Measurements from ENCODE around the gene WRAP73.

DNA sequence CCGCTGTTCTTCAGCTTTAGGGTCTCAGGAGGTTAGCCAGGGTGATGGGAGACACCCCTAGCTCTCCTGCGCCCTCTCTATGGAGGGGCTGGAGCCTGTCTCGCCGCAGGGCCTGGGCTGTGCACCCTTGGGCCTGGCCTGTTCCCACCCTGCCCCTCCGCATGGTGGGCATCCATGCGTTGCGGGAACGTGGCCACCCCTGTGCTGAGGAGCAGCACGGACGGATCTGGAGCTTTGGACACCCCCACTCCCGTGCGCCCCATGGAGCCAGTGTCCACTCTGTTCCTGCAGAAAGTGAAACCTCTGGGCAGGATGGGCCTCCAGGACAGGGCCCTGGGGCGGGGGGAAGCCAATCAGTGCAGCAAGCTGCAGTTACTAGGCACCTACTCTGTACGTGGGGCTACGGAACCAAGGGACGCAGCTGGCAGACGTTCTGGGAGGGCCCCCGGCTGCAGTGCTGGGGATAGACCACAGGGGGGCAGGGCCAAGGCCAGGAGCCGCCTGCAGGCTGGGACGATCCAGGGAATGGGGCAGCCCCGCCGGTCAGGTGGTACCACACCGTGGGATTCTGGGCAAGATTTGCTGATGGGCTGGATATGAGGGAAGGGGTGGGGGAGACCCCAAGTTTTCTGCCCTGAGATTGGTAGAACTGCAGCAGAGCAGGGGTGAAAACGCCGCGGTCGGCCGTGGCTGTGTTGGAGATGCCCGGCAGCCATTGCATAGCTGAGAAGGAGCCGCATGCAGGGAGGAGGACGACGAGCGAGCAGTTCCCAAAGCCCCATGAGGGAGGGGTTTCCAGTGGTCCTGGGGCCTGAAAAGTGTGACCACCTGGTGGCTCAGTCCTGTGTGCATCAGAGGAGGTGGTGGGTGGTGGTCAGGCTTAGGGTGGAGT is 45.7 kb upstream of the WRAP73 start:
- TF ChIP-seq, protein P1, sequence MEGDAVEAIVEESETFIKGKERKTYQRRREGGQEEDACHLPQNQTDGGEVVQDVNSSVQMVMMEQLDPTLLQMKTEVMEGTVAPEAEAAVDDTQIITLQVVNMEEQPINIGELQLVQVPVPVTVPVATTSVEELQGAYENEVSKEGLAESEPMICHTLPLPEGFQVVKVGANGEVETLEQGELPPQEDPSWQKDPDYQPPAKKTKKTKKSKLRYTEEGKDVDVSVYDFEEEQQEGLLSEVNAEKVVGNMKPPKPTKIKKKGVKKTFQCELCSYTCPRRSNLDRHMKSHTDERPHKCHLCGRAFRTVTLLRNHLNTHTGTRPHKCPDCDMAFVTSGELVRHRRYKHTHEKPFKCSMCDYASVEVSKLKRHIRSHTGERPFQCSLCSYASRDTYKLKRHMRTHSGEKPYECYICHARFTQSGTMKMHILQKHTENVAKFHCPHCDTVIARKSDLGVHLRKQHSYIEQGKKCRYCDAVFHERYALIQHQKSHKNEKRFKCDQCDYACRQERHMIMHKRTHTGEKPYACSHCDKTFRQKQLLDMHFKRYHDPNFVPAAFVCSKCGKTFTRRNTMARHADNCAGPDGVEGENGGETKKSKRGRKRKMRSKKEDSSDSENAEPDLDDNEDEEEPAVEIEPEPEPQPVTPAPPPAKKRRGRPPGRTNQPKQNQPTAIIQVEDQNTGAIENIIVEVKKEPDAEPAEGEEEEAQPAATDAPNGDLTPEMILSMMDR (IDR thresholded peaks at IDR 0.05): no peak
- TF ChIP-seq POLR2A (IDR thresholded peaks at IDR 0.05): no peak
